Right forelimb (tissue), 1 donor: ENCODE data around the gene PPIL1.
"Not testable (repeated sequence)": the region's sequence is repeated elsewhere in the genome, so short reads cannot be mapped to it uniquely, and the experiment has no call there.

Experiments
- DNase-seq: peaks from one replicate; pipeline ENCODE4 v3.0.0-alpha.2; 2018

PPIL1 gene

DNA sequence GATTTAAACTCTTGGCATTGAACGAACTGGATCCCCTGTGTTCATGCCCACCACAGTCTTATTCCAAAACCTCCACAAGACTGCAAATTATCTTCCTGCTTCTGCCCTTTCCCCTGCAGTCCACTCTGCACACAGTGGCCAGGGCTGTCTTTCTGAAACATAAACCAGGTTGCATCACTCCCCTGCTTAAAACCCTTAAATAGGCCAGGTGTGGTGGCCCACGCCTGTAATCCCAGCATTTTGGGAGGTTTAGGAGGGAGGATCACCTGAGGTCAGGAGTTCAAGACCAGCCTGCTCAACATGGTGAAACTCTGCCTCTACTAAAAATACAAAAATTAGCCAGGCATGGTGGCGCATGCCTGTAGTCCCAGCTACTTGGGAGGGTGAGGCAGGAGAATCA is 61.6 kb downstream of the PPIL1 start:
- not testable (repeated sequence) for DNase-seq

- DNase-seq = no peak
These were observed 64.4 kb downstream of the PPIL1 start for GRCh38 chr6:36809941-36810803.

- no peak for DNase-seq
These were observed 65.4 kb downstream of the PPIL1 start for GRCh38 chr6:36809156-36809555.

DNA sequence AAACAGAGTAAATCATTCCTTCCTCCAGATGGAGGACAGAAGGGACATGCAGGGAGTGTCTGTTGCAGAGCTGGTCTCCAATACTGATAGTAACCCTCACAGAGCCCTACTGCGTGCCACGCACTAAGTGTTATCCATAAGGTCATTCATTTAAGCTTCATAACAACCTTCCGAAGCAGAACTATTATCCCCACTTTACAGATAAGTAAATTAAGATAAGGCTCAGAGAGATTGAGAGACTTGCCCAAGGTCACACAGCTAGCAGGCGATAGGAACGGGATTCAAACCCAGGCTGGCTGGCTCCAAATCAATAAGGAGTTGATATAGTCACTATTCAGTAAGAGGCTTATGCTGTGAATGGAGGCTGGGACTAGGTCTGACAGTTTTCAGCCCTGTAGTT is 66.0 kb downstream of the PPIL1 start:
- no peak for DNase-seq

- DNase-seq = no peak
These were observed 66.9 kb downstream of the PPIL1 start for GRCh38 chr6:36807750-36808149.

DNA sequence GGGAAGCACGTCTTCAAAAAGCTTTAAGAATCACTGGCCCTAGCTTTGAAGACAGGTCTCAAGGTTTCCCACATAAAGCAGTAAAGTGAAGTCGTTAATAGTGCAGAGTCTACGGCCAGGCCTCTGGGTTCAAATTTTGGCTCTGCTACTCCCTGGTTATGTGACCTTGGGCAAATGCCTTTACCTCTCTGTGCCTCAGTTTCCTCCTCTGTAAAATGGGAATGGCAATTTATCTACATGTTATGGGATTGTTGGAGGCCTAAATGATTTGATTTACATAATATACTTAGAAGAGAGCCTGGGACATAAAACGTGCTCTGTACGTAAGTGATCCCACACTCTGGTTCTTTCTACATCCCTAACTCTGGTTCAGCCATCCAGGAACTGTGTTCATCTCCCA is 67.5 kb downstream of the PPIL1 start:
- no peak for DNase-seq

GRCh38 chr6:36805917-36806316 is 68.7 kb downstream of the PPIL1 start:
- no peak for DNase-seq

GRCh38 chr6:36805096-36805797 is 69.4 kb downstream of the PPIL1 start:
- no peak for DNase-seq
